Peyer's patch (tissue), 4 donors: ENCODE results near the gene RGS19.

Source experiments
- CTCF ChIP-seq, 6 experiments: fragments of 450-650 bp in 4 of 6; fragments of 200-600 bp in 2 of 6; sonication (generic) in 1 of 6; IDR thresholded peaks; one replicate each; pipeline ENCODE4 v1.5.1; 2017 to 2019; ENCODE audit warnings: antibody characterized with exemption in 6 of 6, mild to moderate bottlenecking in 3 of 6, moderate library complexity in 1 of 6
- POLR2A ChIP-seq, 2 donors: fragments of 450-650 bp; IDR thresholded peaks; one replicate each; pipeline ENCODE4 v1.5.1; 2017; ENCODE audit warnings: antibody characterized with exemption in 2 of 2, mild to moderate bottlenecking in 2 of 2, moderate library complexity in 2 of 2

- no peak for TF ChIP-seq CTCF (IDR thresholded peaks at IDR 0.05)
- TF ChIP-seq POLR2A (IDR thresholded peaks at IDR 0.05), result no peak
These were observed 29.4 kb downstream of the RGS19 start for GRCh38 chr20:64049878-64050260.
